C4-2B (cell line): ENCODE data around the gene ISOC2.
"Not testable (repeated sequence)": the region's sequence is repeated elsewhere in the genome, so short reads cannot be mapped to it uniquely, and the experiment has no call there.

ENCODE experiments used
- H3K27ac ChIP-seq: fragments of 450-650 bp; 2 replicates; pipeline ENCODE4 v1.5.1; 2017
- CTCF ChIP-seq: fragments of 450-650 bp; conservative IDR thresholded peaks from 2 replicates; pipeline ENCODE4 v1.5.1; 2017; ENCODE audit warnings: mild to moderate bottlenecking
- ZFX ChIP-seq: fragments of 450-650 bp; IDR thresholded peaks from 2 replicates; pipeline ENCODE4 v1.6.1; 2017

ISOC2 gene

GRCh38 chr19:55500368-55500952 lies 39.0 kb upstream of the ISOC2 start:
- no peak for TF ChIP-seq CTCF
- TF ChIP-seq ZFX: no peak
- H3K27ac ChIP-seq: no peak overlapping the region

- no peak overlapping the region for H3K27ac ChIP-seq
- TF ChIP-seq CTCF: no peak
- TF ChIP-seq ZFX: no peak
These were observed 36.9 kb upstream of the ISOC2 start for GRCh38 chr19:55498246-55498840.

GRCh38 chr19:55497763-55498162 lies 36.3 kb upstream of the ISOC2 start:
- no peak overlapping the region for H3K27ac ChIP-seq
- TF ChIP-seq CTCF (no peak), ZFX (no peak)

DNA sequence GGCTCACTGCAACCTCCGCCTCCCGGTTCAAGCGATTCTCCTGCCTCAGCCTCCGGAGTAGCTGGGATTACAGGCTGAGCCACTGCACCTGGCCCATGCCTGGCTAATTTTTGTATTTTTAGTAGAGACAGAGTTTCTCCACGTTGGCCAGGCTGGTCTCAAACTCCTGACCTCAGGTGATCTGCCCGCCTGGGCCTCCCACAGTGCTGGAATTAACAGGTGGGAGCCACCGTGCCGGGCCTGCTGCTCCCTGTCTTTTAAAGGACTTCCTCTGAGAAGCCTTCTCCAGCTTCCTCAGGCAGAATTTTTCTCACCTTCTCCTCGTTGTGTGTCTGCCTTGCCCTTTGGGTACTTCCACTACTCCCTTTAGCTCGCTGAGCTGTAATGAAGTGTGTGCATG lies 35.4 kb upstream of the ISOC2 start:
- not testable (repeated sequence) for H3K27ac ChIP-seq

GRCh38 chr19:55495646-55496349 lies 34.4 kb upstream of the ISOC2 start:
- no peak for TF ChIP-seq ZFX
- TF ChIP-seq CTCF: no peak

GRCh38 chr19:55494172-55494761 lies 32.8 kb upstream of the ISOC2 start:
- no peak overlapping the region for H3K27ac ChIP-seq
- TF ChIP-seq ZFX (no peak), CTCF (no peak)

More at GRCh38 chr19:55495646-55496349, 34.4 kb upstream of the ISOC2 start:
- no peak overlapping the region for H3K27ac ChIP-seq

GRCh38 chr19:55493645-55494171 lies 32.3 kb upstream of the ISOC2 start:
- TF ChIP-seq CTCF: no peak
- no peak for TF ChIP-seq ZFX
- no peak overlapping the region for H3K27ac ChIP-seq
